Measurements from ENCODE around the gene ANKRD61.
"Not testable (repeated sequence)": the region's sequence is repeated elsewhere in the genome, so short reads cannot be mapped to it uniquely, and the experiment has no call there.

Gene ANKRD61

DNA sequence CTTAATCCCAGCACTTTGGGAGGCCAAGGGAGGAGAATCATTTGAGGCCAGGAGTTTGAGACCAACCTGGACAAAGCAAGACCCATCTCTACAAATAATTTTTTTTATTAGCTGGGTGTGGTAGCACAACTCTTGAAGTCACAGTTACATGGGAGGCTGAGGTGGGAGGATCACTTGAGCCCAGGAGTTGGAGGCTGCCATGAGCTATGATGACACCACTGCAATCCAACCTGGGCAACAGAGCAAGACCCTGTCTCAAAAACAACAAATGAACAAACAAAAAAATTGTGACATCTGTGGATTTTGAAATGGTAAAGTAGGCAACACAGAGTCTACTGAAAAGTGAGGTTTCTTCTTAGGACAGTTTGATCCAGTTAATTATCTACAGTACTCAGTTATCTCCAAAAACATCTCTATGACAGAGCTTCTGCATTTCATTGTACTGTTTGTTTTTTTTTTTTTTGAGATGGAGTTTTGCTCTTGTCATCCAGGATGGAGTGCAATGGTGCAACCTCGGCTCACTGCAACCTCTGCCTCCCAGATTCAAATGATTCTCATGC, 3.3 kb upstream of the ANKRD61 start:
- peak overlapping the region in 3 of 21 experiments; percentile 3 to 68 (median 34) for H3K27ac ChIP-seq
- no peak overlapping the region for H3K4me3 ChIP-seq

DNA sequence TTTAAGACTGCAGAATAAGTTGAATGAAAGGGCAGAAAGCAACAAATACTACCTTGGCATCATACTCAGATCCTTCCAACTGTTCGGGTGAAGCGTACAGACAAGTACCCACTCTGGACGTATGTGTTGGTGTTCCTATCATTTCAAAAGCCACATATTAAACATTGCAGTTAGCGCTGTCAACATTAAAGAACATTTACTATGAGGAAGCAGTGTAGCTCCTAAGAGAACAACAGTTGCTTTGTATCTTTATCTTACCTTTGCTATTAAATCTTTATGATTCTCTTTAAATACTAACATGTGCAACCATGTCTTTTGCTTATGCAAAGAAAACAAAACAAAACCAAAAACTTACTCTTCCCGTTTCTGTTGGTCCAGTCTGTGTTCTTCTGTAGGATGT, 2.6 kb upstream of the ANKRD61 start:
- no peak overlapping the region for H3K4me3 ChIP-seq
- H3K27ac ChIP-seq, result no peak overlapping the region

DNA sequence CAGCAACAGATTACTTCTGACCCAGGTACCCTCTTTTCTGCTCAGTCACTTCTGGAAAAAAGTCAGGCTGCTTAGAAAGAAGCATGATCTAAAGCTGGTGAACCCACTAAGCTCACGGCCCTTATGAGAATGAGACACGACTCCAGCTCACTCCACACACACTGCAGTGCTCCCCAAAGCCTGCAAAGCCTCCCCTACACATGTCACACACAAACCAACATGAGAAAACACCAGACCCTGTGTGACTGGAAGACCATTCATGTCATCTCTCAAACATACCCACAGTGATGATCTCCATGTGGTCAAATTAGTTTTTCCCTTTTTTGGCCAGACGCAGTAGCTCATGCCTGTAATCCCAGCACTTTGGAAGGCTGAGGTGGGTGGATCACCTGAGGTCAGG, 391 bp downstream of the ANKRD61 start:
- Histone ChIP-seq H3K4me3 (no peak overlapping the region), H3K27ac (no peak overlapping the region)

DNA sequence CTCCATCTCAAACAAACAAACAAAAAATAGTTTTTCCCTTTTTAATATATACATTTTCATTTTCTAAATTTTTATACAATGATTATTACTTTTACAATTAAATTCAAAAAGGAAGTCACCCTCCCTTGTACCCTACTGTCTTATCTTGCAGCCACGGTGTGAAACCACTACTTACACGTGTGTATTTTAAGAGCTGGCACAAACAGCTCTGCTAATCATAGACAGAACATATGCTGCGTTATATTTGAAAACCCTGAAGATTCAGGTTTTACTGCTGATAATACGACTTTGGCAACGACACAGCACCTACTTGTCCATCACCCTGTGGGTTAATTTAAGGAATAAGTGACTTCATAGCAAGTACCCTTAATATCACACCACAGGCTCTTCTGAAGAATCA, 991 bp downstream of the ANKRD61 start:
- Histone ChIP-seq H3K27ac (no peak overlapping the region), H3K4me3 (no peak overlapping the region)

DNA sequence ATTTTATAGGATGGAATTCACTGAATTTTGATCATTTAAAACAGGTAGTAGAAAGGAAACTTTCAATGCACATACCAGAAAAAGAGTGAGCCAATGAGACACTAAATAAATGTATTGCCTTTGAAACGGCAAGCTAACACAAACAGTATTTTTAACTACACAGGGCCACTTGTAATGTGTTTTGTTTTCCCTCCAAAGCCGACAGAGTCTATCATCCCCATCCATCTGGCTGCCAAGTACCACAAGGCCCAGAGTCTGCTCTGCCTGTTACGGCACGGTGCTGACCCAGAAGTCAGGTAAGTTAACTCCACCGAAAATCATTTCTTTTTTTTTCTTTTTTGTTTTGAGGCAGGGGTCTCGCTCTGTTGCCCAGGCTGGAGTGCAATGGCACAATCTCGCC, 1.5 kb downstream of the ANKRD61 start:
- no peak overlapping the region for H3K27ac ChIP-seq
- no peak overlapping the region for H3K4me3 ChIP-seq

DNA sequence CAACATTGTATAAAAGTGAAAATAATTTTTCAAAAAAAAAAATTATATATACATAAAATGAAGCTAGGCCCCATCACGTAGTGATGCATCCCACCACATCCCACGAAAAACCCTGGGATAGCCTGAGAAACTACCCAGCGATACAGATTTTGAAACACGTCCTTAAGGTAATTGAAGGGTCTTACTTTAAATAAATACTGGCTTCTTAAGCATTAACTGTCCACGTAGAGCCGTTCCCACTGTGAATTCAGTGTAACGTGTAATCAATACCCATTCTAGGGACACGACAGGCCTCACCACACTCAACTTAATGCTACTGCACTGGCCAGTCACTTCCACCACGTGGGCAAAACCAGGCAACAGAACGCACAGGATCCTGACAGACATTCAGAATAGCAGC, 4.0 kb downstream of the ANKRD61 start:
- Histone ChIP-seq H3K4me3 (no peak overlapping the region), H3K27ac (no peak overlapping the region)

DNA sequence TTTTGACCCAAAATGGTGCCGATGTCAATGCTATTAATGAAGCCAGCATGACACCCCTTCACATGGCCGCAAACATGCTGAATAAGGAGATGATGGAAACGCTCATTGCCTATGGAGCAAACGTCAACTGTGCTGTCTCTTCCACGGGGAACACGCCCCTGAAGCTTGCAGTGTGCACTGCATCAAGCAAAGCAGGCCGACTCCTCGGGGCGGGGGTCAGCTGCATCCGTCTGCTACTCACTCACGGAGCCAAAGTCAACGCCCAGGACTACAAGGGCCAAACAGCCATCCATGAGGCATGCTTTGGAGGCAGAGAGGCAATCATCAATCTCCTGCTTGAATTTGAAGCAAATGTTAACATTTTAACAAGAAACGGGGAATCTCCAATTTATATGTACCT, 4.5 kb downstream of the ANKRD61 start:
- Histone ChIP-seq H3K4me3 (no peak overlapping the region), H3K27ac (no peak overlapping the region)

DNA sequence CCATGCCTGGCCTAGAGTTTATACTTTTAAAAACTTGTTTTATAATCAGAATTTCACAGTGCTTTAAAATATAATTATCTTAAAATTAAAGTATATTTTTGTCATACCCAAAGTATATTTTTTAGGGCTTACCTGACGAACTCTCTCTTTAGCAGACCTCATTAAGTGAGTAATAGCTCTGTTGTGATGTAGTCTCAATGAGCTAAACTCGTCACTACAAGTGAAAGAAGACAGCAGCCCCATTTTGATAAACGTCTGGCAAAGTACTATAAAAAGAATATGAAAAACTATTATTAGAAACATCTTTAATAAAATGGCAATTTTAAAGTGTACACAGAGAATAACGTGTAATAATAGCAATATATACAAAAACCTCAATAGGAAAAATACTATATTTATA, 18.6 kb downstream of the ANKRD61 start:
- Histone ChIP-seq H3K4me3 (no peak overlapping the region), H3K27ac (no peak overlapping the region)

DNA sequence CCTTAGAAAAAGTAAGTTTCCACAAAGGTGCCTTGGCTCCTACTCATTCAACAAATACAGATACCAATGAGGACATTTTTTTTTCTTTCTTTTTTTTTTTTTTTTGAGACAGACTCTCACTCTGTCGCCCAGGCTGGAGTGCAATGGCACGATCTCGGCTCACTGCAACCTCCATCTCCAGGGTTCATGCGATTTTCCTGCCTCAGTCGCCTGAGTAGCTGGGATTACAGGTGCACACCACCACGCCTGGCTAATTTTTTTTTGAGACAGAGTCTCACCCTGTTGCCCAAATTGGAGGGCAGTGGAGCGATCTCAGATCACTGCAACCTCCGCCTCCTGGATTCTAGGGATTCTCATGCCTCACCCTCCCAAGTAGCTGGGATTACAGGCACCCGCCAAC, 20.0 kb downstream of the ANKRD61 start:
- H3K4me3 ChIP-seq, H3K27ac ChIP-seq: not testable (repeated sequence)

DNA sequence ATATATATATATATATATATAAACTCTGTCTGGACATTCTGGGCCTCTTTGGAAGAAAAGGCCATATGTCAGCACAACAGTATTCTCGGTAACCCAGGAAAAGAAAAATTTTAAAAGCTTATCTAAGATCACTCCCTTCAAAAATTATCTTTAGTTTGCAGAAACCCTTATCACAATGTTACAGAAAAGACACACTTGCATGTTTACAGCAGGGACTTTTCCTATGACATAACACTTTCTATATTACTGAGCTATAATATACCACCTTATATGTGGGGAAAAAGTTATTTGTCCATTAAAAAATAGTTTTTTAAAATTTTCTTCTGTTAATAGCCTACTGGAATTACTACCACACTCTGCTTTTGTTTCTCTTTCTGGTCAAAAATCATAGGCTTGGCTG, 25.4 kb downstream of the ANKRD61 start:
- Histone ChIP-seq H3K27ac (no peak overlapping the region), H3K4me3 (no peak overlapping the region)

DNA sequence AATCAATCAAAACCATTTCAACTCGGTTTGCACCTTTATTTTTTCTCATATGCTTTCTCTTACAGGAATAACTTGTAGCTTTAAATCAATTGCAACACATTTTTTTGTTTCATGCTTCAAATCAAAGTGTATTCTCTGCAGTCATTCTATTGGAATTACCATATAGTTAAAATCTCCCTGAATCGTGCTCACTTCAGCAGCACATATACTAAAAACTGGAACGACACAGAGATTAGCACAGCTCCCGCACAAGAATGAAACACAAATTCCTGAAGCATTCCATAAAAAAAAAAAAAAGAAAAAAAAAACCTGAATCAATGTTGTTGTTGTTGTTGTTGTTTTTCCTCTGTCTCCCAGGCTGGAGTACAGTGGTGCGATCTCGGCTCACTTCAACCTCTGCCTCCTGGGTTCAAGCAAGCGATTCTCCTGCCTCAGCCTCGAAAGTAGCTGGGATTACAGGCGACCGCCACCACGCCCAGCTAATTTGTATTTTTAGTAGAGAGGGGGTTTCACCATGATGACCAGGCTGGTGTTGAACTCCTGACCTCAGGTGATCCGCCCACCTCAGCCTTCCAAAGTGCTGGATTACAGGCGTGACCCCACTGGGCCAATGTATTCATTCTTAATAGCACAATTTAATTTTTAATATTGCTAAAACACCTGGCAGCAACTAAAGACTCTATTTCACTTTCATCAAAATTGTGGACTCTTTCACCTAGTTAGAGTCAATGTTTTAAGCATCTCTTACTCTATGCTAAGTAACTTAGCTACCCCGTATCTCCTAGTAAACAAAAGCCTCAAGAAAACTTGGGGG, 26.3 kb downstream of the ANKRD61 start:
- peak overlapping the region in 5 of 7 experiments; percentile 81 to 94 (median 90) for H3K4me3 ChIP-seq
- H3K27ac ChIP-seq, result peak overlapping the region in 6 of 21 experiments; percentile 42 to 89 (median 84)

DNA sequence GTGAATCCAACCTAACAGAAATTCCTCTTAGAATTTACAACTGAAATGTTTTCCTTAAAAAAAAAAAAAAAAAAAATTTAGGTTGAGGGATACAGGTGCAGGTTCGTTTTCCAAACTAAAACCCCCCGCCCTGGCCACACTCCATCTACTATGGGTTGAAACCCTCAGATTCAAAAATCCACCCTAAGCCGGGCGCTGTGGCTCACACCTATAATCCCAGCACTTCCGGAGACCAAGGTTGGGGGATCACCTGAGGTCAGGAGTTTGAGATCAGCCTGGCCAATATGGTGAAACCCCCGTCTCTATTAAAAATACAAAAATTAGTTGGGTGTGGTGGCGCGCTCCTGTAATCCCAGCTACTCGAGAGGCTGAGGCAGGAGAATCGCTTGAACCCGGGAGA, 28.8 kb downstream of the ANKRD61 start:
- not testable (repeated sequence) for H3K27ac ChIP-seq, H3K4me3 ChIP-seq

DNA sequence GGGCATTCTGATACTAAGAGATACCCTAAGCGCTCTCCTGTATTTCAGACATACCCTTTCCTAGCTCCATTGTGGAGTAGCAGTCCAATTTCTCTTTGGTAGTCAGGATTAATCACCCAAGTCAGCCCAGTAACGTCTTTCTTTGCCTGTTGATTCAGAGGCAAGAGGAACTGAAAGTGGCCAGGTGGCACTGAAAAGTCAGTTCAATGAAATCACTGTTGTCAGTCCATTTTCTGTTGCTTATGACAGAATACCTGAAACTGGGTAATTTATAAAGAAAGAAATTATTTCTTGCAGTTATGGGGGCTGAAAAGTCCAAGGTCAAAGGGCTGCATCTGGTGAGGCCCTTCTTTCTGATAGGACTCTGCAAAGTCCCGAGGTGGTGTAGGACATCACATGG, 40.2 kb downstream of the ANKRD61 start:
- Histone ChIP-seq H3K27ac (no peak overlapping the region), H3K4me3 (no peak overlapping the region)

DNA sequence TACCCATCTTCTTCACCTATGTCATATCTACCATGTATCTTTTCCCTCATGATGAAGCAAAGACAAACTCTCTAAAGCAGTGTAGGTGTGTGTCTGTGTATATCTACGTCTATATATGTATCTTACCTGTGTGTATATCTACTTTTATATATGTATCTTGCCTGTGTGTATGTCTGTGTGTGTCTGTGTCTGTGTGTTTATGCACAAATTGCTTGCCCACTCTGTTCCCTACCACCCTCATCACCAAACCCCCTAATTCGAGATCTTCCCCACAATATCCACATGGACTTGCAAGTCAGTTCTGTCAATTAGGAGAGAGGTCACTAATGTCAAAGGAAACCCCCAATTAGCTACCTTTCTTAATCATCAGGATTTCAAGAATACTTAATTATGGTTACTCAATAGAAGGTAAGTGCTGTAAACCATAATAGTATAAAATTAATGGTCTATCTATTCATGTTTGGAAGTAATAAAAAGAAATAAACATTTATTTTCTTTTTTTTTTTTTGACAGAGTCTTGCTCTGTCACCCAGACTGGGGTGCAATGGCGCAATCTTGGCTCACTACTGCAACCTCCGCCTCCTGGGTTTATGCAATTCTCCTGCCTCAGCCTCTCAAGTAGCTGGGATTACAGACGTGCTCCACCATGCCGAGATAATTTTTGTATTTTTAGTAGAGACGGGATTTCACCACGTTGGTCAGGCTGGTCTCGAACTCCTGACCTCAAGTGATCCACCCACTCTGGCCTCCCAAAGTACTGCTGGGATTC, 43.6 kb downstream of the ANKRD61 start:
- Histone ChIP-seq H3K4me3 (no peak overlapping the region), H3K27ac (no peak overlapping the region)

DNA sequence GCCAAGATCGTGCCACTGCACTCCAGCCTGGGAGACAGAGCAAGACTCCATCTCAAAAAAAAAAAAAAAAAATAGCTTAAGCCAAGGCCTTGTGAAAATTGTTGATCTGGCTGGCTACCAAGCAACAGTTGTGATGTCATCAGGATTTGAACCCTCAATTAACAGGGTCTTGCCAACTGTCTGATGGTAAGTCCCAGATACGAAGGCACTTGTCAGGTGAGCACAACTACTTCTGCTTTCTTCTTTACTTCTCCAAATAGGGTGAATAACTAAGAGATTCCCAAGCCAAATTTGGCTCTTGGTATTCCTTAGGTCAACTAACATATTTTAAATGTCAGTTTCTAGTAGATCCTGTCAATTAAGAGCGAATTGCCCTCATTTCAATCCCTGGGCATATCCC, 47.4 kb downstream of the ANKRD61 start:
- Histone ChIP-seq H3K27ac (no peak overlapping the region), H3K4me3 (no peak overlapping the region)

DNA sequence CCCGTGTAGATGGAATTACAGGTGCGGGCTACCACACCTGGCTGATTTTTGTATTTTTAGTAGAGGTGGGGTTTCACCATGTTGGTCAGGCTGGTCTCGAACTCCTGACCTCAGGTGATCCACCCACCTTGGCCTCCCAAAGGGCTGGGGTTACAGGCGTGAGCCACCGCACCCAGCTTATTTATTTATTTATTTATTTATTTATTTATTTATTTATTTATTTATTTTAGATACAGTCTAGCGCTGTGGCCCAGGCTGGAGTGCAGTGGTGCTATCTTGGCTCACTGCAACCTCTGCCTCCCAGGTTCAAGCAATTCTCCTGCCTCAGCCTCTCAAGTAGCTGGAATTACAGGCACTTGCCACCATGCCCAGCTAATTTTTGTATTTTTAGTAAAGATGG, 51.9 kb downstream of the ANKRD61 start:
- not testable (repeated sequence) for H3K27ac ChIP-seq, H3K4me3 ChIP-seq

Data from skin epidermis (tissue), 12 donors.